ENCODE measurements around the gene ANKRD44. TPM values are rescaled to one million over a fixed set of nuclear protein-coding genes. Genes with fewer than 3 reads are reported as not detected.
"Not testable (repeated sequence)": the region's sequence is repeated elsewhere in the genome, so short reads cannot be mapped to it uniquely, and the experiment has no call there.

ANKRD44 gene
- total and polyA plus RNA-seq, 2 of the 8 experiments (the other 6 are each of a cell fraction or from before 2014, with no cell fraction given) = 1.2 to 1.3 TPM

GRCh38 chr2:197343968-197344367 is 33.4 kb upstream of the ANKRD44 start:
- peak overlapping the region; percentile 76; the same call in 1 of the 2 replicates for H2AFZ ChIP-seq (ENCODE audit: low read length)
- H3K9me3 ChIP-seq (ENCODE audit: insufficient read depth in 2 of 2, low read depth in 1 of 2, low read length in 1 of 2); H3K4me3 ChIP-seq (ENCODE audit: extremely low read depth in 1 of 4, insufficient read depth in 2 of 4, low read depth in 3 of 4, low read length in 4 of 4); H3K23me2 ChIP-seq (ENCODE audit: low read depth, low read length); H2BK20ac ChIP-seq (ENCODE audit: low read length); H3K27me3 ChIP-seq (replicated peaks in 1 of 4; ENCODE audit: control insufficient read depth in 3 of 4, extremely low read depth in 1 of 4, insufficient read depth in 3 of 4, low read length in 3 of 4); H3K79me2 ChIP-seq (ENCODE audit: control insufficient read depth in 1 of 2, insufficient read depth in 2 of 2, low read length in 2 of 2); H3K14ac ChIP-seq (ENCODE audit: insufficient read length); H4K5ac ChIP-seq (ENCODE audit: insufficient read length, low read depth, low read length); H3K79me1 ChIP-seq (ENCODE audit: low read depth, low read length); H2AK5ac ChIP-seq (ENCODE audit: low read depth, low read length); H3K56ac ChIP-seq (replicated peaks; ENCODE audit: insufficient read length, low read depth, low read length); H3K9ac ChIP-seq (replicated peaks in 1 of 4; ENCODE audit: extremely low read depth in 1 of 4, low read depth in 3 of 4, low read length in 3 of 4); H2BK120ac ChIP-seq (replicated peaks; ENCODE audit: low read depth, low read length); H2BK5ac ChIP-seq (ENCODE audit: low read depth, low read length); FAIRE-seq; H3K4me1 ChIP-seq (replicated peaks in 1 of 4; ENCODE audit: control insufficient read depth in 3 of 4, insufficient read depth in 4 of 4, low read length in 3 of 4); H2BK12ac ChIP-seq (ENCODE audit: low read depth, low read length); H3K27ac ChIP-seq (ENCODE audit: low read depth, low read length); POLR2A ChIA-PET (ENCODE audit: partially characterized antibody); H3K23ac ChIP-seq (ENCODE audit: insufficient read length); H3K4me2 ChIP-seq (ENCODE audit: insufficient read depth in 1 of 2, low read depth in 2 of 2, low read length in 2 of 2); H4K8ac ChIP-seq (ENCODE audit: extremely low read depth, insufficient read depth, low read length); H4K20me1 ChIP-seq (replicated peaks in 1 of 2; ENCODE audit: control insufficient read depth in 1 of 2, insufficient read depth in 2 of 2, low read length in 2 of 2); H3K36me3 ChIP-seq (ENCODE audit: control insufficient read depth in 2 of 4, insufficient read depth in 4 of 4, low read length in 3 of 4); H2BK15ac ChIP-seq (ENCODE audit: low read length); H4K91ac ChIP-seq (replicated peaks; ENCODE audit: insufficient read length, low read length); H3K4ac ChIP-seq (replicated peaks; ENCODE audit: insufficient read length, low read depth, low read length): not testable (repeated sequence)
- peak overlapping the region; percentile 11; the same call in 1 of the 2 replicates for H3K18ac ChIP-seq (ENCODE audit: extremely low read depth, low read length)
- DNase-seq (ENCODE audit: low read depth in 1 of 2, low spot score in 2 of 2) = peak in 1 of 2 experiments; percentile 31
- CTCF ChIA-PET (ENCODE audit: partially characterized antibody) = interaction anchor here (2.7 kb wide), 1 partner anchor 12 kb away, joined by 11 read pairs; no protein-coding TSS in a partner anchor
- WGBS, 2 experiments (ENCODE audit: extremely low coverage in 1 of 2, insufficient coverage in 1 of 2, insufficient read length in 1 of 2, insufficient replicate concordance in 2 of 2, low coverage in 1 of 2, low lambda C conversion rate in 2 of 2, missing lambda C conversion rate in 1 of 2) = 94% methylated on average over 5 of the region's 5 CpGs; no CpG with 5 or more reads in 1 of the 2 experiments

Data from H1 (cell line).